Choroid plexus epithelial cell (primary cell): ENCODE data around the gene QSOX2.

Experiments
- DNase-seq: peaks from one replicate; pipeline ENCODE4 v3.0.0-alpha.2; 2010; ENCODE audit warnings: low read depth
- H3K4me3 ChIP-seq: 2 replicates; pipeline ENCODE4 v1.5.1; 2011; ENCODE audit warnings: low read depth, mild to moderate bottlenecking, control low read depth, low read length, moderate library complexity
- TF ChIP-seq, protein P1 (sequence below): conservative IDR thresholded peaks from 2 replicates; pipeline ENCODE4 v1.5.1; 2011; ENCODE audit warnings: low read depth, mild to moderate bottlenecking, control low read depth, inconsistent platforms, low read length, moderate library complexity

The QSOX2 gene

DNA sequence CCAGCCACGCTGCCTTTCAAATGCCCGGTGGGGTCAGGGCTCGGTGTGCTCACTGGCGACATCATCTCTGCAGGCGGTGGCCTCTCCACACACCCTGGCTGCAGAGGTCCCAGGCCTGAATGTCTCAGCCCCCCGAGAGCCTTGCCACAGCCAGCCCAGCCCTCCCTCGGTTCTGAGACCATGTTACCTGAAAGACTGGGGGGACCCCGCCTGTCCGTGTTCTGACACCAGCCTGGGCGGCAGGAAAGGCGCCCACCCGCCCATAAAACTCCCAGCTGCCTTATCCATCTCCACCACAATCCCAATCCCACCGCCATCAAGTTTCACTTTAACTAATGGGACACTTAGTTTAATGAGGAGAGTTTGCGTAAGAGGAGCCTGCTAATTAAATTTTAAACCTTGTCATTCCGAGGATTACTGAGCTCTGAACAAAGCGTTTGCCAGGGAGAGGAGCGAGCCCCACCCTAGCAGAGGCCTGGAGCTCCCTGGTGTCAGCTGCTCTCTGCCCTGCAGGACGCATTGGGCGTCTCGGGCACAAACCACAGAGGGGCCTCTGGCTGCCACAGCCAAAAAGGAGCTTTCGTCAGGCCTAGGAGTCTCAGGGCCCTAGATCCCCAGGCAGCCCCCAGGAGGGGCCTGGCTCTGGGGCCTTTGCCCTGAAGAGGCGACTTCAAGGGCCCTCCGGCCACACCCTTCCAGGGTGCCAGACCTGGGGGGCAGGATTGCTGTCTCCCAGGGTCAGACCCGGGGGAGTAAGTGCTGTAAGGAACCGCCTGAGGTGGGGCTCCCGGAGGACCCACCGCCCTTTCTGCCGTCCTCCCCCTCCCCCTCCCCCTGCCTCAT is 56.0 kb downstream of the QSOX2 start:
- DNase-seq: no peak
- H3K4me3 ChIP-seq: no peak overlapping the region
- TF ChIP-seq, protein P1, sequence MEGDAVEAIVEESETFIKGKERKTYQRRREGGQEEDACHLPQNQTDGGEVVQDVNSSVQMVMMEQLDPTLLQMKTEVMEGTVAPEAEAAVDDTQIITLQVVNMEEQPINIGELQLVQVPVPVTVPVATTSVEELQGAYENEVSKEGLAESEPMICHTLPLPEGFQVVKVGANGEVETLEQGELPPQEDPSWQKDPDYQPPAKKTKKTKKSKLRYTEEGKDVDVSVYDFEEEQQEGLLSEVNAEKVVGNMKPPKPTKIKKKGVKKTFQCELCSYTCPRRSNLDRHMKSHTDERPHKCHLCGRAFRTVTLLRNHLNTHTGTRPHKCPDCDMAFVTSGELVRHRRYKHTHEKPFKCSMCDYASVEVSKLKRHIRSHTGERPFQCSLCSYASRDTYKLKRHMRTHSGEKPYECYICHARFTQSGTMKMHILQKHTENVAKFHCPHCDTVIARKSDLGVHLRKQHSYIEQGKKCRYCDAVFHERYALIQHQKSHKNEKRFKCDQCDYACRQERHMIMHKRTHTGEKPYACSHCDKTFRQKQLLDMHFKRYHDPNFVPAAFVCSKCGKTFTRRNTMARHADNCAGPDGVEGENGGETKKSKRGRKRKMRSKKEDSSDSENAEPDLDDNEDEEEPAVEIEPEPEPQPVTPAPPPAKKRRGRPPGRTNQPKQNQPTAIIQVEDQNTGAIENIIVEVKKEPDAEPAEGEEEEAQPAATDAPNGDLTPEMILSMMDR: no peak

DNA sequence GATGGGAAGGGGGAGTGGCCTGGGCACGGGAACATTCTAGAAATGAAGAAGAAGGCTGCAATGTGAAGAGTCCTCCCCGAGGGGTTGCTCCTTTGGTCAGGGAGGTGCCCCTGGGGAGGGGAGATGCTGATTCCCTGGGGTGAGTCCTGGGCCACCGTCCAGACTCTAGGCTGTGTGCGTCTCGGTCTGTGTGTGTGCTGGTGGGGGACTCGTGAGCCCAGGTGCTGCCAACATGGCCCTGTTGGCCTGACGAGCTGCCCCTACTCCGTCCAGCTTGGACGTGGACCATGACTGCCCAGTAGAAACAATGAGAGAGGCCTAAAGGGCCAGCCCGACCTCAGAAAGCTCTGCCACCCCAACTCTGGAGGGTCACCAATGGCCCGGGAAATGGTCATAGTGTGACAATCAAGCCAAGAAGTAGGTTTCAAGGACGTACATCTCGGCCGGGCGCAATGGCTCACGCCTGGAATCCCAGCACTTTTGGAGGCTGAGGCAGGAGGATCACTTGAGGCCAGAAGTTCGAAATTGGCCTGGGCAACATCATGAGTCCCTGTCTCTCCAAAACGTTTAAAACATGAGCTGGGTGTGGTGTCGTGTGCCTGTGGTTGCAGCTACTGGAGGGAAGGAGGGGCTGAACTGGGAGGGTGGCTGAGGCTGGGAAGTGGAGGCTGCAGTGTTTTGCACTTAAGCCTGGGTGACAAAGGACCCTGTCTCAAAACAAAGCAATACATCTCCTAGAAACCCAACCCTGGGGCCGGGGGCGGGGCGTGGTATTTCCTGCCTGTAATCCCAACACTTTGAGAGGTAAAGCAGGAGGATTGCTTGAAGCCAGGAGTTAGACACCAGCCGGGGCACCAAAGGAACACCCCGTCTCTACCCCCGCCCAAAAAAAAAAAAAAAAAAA is 57.7 kb downstream of the QSOX2 start:
- H3K4me3 ChIP-seq: no peak overlapping the region
- no peak for DNase-seq
- TF ChIP-seq, protein P1: no peak

DNA sequence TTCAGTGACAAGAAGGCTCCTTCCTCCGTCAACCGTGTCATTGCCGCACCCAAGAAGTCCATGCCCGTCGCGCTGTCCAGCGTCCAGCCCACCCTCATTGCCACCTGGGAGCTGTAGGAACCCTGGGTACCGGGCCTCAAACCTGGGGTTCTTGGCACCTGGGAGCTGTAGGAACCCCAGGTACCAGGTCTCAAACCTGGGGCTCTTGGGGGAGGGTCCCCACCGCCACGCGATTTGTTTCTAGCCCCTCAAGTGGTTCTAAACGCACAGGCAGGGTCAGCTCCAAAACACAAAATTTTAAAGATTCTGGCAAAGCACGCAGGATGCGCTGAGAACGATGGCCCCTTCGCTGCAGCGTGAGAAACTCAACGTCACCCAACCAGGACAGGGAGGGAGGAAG is 58.4 kb downstream of the QSOX2 start:
- no peak overlapping the region for H3K4me3 ChIP-seq
- TF ChIP-seq, protein P1: no peak
- DNase-seq: no peak

DNA sequence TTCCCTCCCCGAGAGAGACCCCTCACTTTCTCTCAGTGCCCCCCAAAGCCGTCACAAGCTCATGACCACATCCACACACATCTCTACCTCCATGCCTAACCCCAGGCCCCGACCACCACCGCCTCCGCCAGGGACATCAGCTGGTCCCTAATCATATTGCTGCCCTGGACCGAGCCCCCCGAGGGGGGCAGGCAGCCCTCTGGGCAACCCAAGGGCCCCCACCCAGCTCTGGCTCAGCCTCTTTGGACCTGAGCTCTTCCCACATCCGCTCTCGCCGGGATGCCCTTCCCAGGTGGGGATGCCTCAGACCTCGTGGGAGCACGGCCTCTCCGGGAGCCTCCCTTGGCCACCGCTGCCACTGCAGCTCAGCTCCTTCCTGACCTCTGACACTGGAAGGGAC is 59.2 kb downstream of the QSOX2 start:
- DNase-seq: no peak
- TF ChIP-seq, protein P1: no peak
- H3K4me3 ChIP-seq: no peak overlapping the region

DNA sequence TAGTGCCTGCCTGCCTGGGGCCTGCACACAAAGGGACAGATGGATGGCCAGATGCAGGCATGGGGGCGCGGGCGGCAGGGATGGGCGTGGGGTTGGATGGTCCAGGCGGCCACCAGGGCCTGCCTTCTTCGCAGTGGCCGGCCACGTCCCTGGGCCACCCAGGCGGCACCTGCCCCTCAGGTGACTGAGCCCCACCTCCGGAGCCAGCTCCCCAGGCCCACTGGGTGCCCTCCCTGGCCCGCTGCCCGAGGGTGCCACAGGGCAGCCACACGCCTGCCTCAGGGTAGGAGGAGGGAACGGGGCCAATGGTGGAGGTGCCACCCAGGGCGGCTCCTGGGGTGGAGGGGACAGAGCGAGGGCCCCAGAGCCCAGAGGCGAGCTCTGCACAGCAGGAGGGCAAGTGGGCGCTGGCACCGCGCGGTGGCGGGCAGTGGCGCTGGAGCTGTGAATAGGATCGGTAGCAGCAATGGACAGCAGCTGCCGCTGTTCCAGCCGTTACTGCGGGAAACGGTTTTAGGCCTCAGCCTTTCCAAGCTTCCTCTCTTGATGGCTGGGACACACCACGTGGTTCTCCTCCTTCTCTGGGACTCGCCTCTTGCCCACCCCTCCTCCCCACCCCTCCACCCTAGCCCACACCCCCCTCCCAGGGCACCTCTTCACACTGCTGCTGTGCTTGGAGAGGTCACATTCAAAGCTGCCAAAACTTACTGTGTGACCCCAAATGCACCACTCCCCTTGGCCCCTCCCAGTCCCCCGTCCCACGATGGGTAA is 59.8 kb downstream of the QSOX2 start:
- DNase-seq: no peak
- no peak overlapping the region for H3K4me3 ChIP-seq
- TF ChIP-seq, protein P1: no peak

DNA sequence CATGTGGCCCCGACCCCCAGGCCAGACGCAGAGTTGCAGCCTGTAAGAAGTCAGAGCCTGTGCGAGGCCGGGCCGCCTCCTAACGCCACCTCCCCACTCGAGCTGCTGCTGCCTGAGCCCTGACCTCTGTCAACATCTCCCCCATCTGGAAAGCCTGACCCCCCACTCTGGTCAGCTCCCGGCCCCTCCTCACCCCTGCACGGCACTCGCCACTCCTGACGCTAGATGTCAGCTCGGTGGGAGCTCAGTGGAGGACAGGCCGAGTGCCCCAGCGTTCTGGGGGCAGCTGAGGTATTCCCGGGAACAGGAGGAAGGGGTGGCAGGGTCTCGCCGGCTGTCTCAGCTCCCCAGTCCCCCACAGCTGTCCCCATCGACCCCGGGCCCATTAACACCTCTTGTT is 60.5 kb downstream of the QSOX2 start:
- TF ChIP-seq, protein P1: no peak
- H3K4me3 ChIP-seq: no peak overlapping the region
- no peak for DNase-seq
